ENCODE data around the gene C2orf42. TPM values are rescaled to one million over a fixed set of nuclear protein-coding genes. Genes with fewer than 3 reads are reported as not detected.

Gene C2orf42
- total RNA-seq, 1 experiment from 2014 or later, result 6.8 TPM

DNA sequence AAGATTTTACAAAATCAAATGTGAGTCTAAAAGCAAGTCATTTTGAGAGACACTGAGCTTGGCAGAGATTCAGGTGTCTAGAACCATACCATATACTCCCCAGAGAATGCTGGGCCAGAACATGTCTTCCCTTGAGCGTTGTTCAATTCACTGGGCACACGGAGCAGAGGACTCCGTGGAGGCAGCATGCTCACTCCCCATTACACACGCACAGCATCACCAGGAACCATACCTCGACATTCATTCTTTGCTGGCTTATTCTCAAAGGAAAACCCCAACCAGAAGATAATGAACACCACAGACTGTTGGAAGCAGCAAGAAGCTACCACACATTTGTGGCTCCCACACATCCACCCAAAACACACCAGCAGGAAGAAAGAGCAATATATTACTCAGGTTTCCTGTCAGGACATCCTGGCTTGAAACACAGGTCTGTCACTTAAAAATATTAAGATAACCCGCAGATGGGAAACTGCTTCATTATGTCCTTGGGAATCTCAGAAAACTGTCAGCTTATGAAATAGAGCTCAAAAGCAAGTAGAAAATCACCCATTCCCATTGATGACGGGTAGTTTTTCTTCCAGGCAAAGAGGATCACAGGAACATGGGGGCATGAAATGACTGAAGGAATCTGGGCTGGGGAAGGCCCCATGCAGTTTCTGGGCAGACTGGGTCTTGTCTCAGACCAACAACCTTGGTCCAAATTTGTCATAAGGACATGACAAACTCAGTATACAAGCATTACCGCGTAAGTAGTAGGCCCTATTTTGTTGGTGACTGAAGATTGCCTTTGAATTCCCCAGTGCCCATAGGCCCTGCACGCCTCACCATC is 57.1 kb downstream of the C2orf42 start:
- no peak for ATAC-seq
- ChIA-PET POLR2A (interaction anchor here (1.3 kb wide), 1 partner anchor 8 kb away, joined by 3 read pairs; no protein-coding TSS in a partner anchor), CTCF (interaction anchor here (1.3 to 2.1 kb wide), 2 partner anchors 10 to 63 kb away, joined by 4 to 6 read pairs; no protein-coding TSS in a partner anchor)
- Mint-ChIP-seq H3K27me3 (ENCODE audit: low read depth) (no peaks in the 10 kb centered on the region), H3K27ac (no peak overlapping the region; the same call in 1 of the 2 replicates), H3K4me1 (peaks cover 37% of the 10 kb centered on the region), H3K9me3 (no peaks in the 10 kb centered on the region), H3K4me3 (no peak overlapping the region), H3K36me3 (no peaks in the 10 kb centered on the region)
- DNase-seq (ENCODE audit: low spot score), result no peak
- no peak for TF ChIP-seq E2F4 (CRISPR knock-in tag; IDR thresholded peaks at IDR 0.05; ENCODE audit: borderline replicate concordance, low read depth)
- no peak for TF ChIP-seq SP1 (CRISPR knock-in tag; conservative IDR thresholded peaks at IDR 0.05)
- no peak for TF ChIP-seq EMX1 (CRISPR knock-in tag; IDR thresholded peaks at IDR 0.05)
- TF ChIP-seq KAT7 (CRISPR knock-in tag; IDR thresholded peaks at IDR 0.05; ENCODE audit: borderline replicate concordance), result no peak
- no peak for TF ChIP-seq ZNF138 (CRISPR knock-in tag; conservative IDR thresholded peaks at IDR 0.05)
- TF ChIP-seq TP53 (CRISPR knock-in tag; IDR thresholded peaks at IDR 0.05), result no peak
- TF ChIP-seq JUN (CRISPR knock-in tag; IDR thresholded peaks at IDR 0.05), result no peak
- TF ChIP-seq, protein P1, sequence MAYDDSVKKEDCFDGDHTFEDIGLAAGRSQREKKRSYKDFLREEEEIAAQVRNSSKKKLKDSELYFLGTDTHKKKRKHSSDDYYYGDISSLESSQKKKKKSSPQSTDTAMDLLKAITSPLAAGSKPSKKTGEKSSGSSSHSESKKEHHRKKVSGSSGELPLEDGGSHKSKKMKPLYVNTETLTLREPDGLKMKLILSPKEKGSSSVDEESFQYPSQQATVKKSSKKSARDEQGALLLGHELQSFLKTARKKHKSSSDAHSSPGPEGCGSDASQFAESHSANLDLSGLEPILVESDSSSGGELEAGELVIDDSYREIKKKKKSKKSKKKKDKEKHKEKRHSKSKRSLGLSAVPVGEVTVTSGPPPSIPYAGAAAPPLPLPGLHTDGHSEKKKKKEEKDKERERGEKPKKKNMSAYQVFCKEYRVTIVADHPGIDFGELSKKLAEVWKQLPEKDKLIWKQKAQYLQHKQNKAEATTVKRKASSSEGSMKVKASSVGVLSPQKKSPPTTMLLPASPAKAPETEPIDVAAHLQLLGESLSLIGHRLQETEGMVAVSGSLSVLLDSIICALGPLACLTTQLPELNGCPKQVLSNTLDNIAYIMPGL (CRISPR knock-in tag; IDR thresholded peaks at IDR 0.05), result no peak
- no peak for TF ChIP-seq ETV6 (CRISPR knock-in tag; IDR thresholded peaks at IDR 0.05)
- no peak for TF ChIP-seq E2F5 (CRISPR knock-in tag; IDR thresholded peaks at IDR 0.05)

DNA sequence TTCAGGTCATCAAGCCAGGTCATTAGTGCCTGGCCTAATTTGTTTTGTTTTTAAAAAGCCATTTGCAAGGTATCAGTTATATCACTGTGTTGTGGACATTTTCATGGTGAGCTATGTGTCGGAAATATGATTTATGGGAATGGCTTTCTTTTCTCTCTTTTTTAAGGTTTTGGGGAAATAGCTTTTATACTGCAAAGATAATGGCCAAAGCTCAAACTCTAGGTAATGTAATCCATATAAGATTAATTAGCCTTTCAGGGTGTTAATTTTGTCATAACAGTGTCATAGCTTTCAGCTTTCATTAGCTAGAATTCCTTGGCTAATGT is 57.7 kb downstream of the C2orf42 start:
- no peak overlapping the region for H3K4me3 Mint-ChIP-seq
- CTCF ChIA-PET, result interaction anchor here (0.5 to 2.1 kb wide), 4 partner anchors 10 to 141 kb away, joined by 3 to 6 read pairs (median 4); no protein-coding TSS in a partner anchor
- no peak for ATAC-seq
- TF ChIP-seq, protein P2, sequence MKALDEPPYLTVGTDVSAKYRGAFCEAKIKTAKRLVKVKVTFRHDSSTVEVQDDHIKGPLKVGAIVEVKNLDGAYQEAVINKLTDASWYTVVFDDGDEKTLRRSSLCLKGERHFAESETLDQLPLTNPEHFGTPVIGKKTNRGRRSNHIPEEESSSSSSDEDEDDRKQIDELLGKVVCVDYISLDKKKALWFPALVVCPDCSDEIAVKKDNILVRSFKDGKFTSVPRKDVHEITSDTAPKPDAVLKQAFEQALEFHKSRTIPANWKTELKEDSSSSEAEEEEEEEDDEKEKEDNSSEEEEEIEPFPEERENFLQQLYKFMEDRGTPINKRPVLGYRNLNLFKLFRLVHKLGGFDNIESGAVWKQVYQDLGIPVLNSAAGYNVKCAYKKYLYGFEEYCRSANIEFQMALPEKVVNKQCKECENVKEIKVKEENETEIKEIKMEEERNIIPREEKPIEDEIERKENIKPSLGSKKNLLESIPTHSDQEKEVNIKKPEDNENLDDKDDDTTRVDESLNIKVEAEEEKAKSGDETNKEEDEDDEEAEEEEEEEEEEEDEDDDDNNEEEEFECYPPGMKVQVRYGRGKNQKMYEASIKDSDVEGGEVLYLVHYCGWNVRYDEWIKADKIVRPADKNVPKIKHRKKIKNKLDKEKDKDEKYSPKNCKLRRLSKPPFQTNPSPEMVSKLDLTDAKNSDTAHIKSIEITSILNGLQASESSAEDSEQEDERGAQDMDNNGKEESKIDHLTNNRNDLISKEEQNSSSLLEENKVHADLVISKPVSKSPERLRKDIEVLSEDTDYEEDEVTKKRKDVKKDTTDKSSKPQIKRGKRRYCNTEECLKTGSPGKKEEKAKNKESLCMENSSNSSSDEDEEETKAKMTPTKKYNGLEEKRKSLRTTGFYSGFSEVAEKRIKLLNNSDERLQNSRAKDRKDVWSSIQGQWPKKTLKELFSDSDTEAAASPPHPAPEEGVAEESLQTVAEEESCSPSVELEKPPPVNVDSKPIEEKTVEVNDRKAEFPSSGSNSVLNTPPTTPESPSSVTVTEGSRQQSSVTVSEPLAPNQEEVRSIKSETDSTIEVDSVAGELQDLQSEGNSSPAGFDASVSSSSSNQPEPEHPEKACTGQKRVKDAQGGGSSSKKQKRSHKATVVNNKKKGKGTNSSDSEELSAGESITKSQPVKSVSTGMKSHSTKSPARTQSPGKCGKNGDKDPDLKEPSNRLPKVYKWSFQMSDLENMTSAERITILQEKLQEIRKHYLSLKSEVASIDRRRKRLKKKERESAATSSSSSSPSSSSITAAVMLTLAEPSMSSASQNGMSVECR (CRISPR knock-in tag; IDR thresholded peaks at IDR 0.05; ENCODE audit: borderline replicate concordance), result no peak
- TF ChIP-seq USF2 (CRISPR knock-in tag; IDR thresholded peaks at IDR 0.05) (no peak), ZNF232 (CRISPR knock-in tag; IDR thresholded peaks at IDR 0.05) (no peak), ETV6 (CRISPR knock-in tag; IDR thresholded peaks at IDR 0.05) (no peak), NFE2L1 (CRISPR knock-in tag; IDR thresholded peaks at IDR 0.05) (no peak), ZMAT4 (CRISPR knock-in tag; IDR thresholded peaks at IDR 0.05) (no peak), ZNF512 (CRISPR knock-in tag; IDR thresholded peaks at IDR 0.05; ENCODE audit: borderline replicate concordance) (no peak), ZNF219 (CRISPR knock-in tag; IDR thresholded peaks at IDR 0.05; ENCODE audit: borderline replicate concordance) (no peak), IRF1 (CRISPR knock-in tag; IDR thresholded peaks at IDR 0.05) (no peak), CREM (CRISPR knock-in tag; IDR thresholded peaks at IDR 0.05) (no peak)
- TF ChIP-seq, protein P3, sequence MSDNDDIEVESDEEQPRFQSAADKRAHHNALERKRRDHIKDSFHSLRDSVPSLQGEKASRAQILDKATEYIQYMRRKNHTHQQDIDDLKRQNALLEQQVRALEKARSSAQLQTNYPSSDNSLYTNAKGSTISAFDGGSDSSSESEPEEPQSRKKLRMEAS (CRISPR knock-in tag; IDR thresholded peaks at IDR 0.05), result no peak

More for the DNA sequence above, 57.7 kb downstream of the C2orf42 start:
- POLR2A ChIA-PET, result interaction anchor here (0.8 kb wide), 1 partner anchor 9 kb away, joined by 4 read pairs; no protein-coding TSS in a partner anchor
- no peaks in the 10 kb centered on the region for H3K9me3 Mint-ChIP-seq
- H3K27ac Mint-ChIP-seq, result no peak overlapping the region
- DNase-seq (ENCODE audit: low spot score), result no peak
- peaks cover 39% of the 10 kb centered on the region for H3K4me1 Mint-ChIP-seq
- no peaks in the 10 kb centered on the region for H3K36me3 Mint-ChIP-seq
- no peaks in the 10 kb centered on the region for H3K27me3 Mint-ChIP-seq (ENCODE audit: low read depth)
